Left renal pelvis (tissue), 4 donors: ENCODE data around the gene ITPR1. TPM values are rescaled to one million over a fixed set of nuclear protein-coding genes. Genes with fewer than 3 reads are reported as not detected.

ENCODE experiments used
- DNase-seq, 4 donors: peaks; one replicate each; pipeline ENCODE4 v3.0.0-alpha.2; 2013; ENCODE audit warnings: low read depth in 4 of 4, low spot score in 3 of 4
- polyA plus RNA-seq, 4 donors: library from polyadenylated mRNA; unstranded; fragments of 120-200 nt; gene quantifications; one replicate each; pipeline ENCODE4 v1.2.1, GENCODE V29; 2013; ENCODE audit not compliant: insufficient read length in 4 of 4

The ITPR1 gene
- polyA plus RNA-seq, 4 donors, result 39.5 to 60.0 (median 57.1) TPM

DNA sequence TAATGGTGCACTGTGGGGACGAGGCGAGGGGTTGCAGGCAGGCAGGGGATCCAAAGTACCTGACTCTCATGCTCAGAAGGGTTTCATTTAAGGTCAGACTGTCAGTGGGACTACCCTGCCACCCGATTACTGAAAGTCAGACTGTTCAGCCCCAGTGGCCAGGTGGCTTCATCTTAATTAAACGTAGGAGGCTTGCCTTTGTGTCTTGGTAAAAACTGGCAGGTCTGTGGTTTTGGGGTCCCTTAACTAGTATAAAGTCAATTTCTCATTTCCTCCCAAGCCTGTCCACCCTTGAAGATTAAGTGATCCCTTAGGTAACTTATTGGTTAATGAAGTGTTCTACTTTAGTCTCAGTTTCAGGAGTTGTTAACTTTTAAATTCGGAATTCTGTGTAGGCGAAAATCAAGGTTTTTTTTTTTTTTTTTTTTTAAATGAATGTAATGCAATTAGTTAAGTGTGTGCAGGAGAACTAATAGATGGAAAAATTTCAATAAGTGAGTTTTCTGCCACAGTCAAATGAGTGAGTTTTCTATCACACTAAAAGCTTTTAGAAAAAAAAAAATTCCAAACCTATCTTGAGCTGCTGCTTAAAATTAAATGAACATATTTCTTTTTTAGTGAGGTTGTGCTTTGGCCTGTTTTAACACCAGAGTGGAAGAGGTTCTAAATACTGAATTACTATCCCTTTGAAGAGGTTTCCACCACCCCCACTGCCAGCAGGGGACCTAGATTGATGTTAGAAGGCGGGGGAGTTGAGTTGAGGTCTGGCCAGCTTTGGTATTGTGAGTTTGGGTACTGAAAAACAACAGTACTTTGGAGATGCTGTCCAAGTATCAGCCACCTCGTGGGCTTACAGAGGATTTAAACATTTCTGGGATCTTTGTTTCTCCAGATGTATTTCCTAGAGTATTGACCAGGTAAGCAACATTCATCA is 15.2 kb downstream of the ITPR1 start:
- no peak for DNase-seq

DNA sequence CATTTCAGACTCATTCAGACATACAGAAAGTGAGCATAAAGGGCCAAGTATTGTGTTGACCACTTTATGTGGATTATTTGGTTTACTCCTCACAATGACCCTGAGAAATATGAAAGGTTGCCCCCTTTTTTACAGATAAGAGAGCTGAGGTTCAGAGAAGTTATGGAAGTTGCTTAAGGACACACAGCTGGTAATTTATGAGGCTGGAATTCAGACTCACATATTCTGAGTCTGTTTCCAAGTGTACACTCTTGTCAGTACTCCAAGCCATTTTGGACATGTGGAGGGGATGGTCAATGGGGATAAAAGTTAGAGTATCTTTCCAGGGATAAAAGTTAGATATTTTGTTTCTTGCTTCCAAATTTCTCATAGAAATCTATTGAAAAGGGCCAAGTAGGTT is 15.9 kb downstream of the ITPR1 start:
- no peak for DNase-seq

DNA sequence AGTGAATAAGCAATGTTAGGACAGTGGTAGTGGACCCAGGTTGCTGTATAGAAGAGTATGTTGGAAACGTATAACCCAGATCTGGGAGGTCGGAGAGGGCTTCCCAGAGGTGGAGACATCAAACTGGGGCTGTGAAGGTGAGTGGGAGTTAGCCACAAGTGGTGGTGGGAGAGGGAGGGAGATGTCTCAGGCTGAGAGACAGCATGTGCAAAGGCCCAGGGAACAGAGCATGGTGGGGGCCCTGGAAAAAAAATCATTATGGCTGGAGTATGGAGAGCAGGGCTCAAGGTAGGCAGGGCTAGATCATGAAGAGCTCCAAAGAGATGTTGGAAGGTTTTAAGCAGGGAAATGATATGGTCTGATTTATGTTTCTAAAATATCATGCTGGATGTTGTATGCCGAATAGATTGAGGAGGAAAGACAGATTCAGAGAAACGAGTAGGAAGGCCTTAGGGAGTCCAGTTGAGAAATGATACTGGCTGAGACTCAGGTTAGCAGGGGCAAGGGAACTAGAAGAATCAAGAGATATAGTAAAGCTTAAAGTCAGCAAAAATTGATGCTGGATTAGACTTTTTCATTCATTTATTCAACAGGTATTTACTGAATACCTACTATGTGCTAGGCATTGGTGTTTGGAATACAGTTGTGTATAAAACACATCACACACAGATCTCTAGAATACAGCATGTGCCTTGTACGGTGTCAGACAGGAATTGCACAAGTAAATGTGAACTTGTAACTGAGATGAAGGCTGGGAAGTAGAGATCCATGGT is 17.0 kb downstream of the ITPR1 start:
- no peak for DNase-seq

GRCh38 chr3:4511491-4512262 is 18.5 kb downstream of the ITPR1 start:
- DNase-seq, result no peak

GRCh38 chr3:4512895-4513616 is 19.9 kb downstream of the ITPR1 start:
- DNase-seq, result peak in 1 of 4 donors; percentile 70

DNA sequence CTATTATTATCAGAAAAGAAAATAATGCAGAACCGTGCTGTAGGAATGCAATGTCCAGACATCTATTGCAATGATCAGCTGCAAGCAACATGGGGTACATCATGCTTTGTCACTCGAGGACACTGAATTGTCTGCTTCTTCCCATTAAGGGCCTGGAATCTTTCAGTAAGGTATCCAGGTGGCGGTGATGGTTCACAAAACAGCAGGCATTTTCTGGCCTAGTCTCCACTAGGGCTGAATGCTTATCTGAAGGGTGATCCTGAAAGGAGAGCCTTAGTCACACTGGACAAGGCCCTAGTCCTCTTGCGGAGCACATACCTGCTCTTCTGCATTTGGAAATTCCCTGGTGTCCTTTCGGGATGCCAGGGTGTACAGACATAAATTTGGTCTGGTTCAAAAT is 21.2 kb downstream of the ITPR1 start:
- no peak for DNase-seq

GRCh38 chr3:4514916-4515315 is 21.8 kb downstream of the ITPR1 start:
- no peak for DNase-seq

GRCh38 chr3:4515916-4516579 is 22.9 kb downstream of the ITPR1 start:
- no peak for DNase-seq

DNA sequence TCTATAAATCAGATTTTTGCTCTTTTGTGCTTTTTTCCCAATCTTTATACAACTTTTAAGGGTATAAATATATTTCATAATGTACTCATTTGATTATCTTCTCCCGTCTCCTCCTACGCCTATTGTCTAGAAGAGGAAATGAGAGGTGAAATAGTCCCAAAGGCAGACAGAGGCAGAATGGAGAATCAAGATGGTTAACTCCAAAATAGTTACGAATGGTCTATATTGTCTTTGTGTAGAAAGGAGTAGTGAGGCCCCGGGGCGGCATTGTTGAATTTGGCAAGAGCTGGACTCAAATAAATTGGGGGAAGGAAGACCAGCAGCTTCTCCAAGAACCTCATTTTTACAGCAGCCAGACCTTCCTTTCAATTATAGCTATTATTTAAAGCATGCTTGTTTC is 23.9 kb downstream of the ITPR1 start:
- DNase-seq, result no peak

- no peak for DNase-seq
Measured at GRCh38 chr3:4517643-4518311, 24.6 kb downstream of the ITPR1 start.

GRCh38 chr3:4520033-4520816 is 27.1 kb downstream of the ITPR1 start:
- no peak for DNase-seq

- no peak for DNase-seq
Measured at GRCh38 chr3:4522947-4523346, 29.8 kb downstream of the ITPR1 start.

DNA sequence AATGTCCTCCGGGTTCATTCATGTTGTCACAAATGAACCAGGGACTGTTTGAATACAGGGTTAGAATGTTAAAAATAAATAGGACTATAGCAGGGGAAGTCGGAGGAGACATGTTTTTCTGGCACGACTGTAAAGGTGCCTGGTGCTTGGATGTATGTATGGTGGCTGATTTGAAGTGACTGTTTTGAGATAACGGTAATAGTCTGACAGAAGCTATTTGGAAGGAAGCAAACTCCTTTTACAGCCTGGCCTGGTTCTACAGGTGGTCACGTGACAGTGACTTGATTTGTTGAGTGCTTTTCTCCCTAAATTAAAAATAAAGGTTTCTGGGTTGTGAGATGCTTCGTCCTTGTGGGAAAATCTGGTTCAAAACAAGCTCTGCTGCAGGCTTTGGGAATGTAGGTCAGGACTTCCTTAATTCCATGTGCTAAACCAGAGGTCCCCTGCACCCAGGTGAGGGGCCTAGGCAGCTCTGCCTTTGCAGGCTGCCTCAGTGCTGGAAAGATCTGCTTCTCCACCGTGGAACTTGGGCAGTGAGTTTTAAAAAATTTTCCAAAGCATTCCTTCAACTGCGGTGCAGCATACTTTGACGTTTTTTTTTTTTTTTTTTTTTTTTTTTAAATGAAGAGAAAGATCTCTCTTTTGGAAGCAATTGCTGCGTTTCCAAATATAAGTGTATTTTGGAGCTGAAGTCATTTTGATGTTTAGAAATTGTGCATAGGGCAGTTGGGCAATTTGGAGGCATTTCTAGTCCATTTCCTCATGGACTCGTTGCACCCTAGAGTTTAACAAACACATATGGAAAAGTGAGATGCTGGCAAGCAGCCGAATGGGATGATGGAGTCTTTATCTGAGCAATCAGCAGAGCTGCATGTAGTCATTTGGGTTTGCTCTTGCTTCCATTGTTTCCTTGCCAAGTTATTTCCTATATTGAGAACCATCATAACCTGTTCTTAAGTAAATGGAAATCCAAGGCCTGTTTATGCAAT is 30.9 kb downstream of the ITPR1 start:
- DNase-seq, result no peak

- DNase-seq, result no peak
Measured at GRCh38 chr3:4525560-4526223, 32.5 kb downstream of the ITPR1 start.

- no peak for DNase-seq
Measured at GRCh38 chr3:4528320-4528719, 35.2 kb downstream of the ITPR1 start.

GRCh38 chr3:4528819-4529600 is 35.9 kb downstream of the ITPR1 start:
- no peak for DNase-seq
